Measurements from ENCODE around the gene RND1. TPM values are rescaled to one million over a fixed set of nuclear protein-coding genes. Genes with fewer than 3 reads are reported as not detected.
"Not testable (repeated sequence)": the region's sequence is repeated elsewhere in the genome, so short reads cannot be mapped to it uniquely, and the experiment has no call there.

Gene RND1
- total and polyA plus RNA-seq, 2 donors (not counting 1 experiment from before 2014, with no cell fraction given), result 0.08 to 0.17 TPM

- H3K27me3 ChIP-seq (ENCODE audit: control insufficient read depth, insufficient read depth, low read length), result peaks cover 13% of the 10 kb centered on the region
- H3K4me3 ChIP-seq (replicated peaks in 1 of 4; ENCODE audit: control extremely low read depth in 1 of 4, insufficient read depth in 1 of 4, low read depth in 3 of 4, low read length in 4 of 4), result no peak overlapping the region
- H4K20me1 ChIP-seq (ENCODE audit: control insufficient read depth, extremely low read depth, insufficient read depth, low read length), result no peaks in the 10 kb centered on the region
- H3K4me1 ChIP-seq (ENCODE audit: control insufficient read depth, extremely low read depth, insufficient read depth, low read length), result no peaks in the 10 kb centered on the region
- H3K27ac ChIP-seq (ENCODE audit: insufficient read depth, low read length), result no peak overlapping the region
- H2AFZ ChIP-seq (ENCODE audit: low read length), result no peak overlapping the region
- TF ChIP-seq EZH2 (IDR thresholded peaks at IDR 0.05; ENCODE audit: low read length, missing control alignments), result no peak
- no peak for TF ChIP-seq CTCF (conservative IDR thresholded peaks at IDR 0.05 in 1 of 2, IDR thresholded peaks at IDR 0.05 in 1 of 2; ENCODE audit: low read depth in 1 of 2, low read length in 2 of 2)
- H3K36me3 ChIP-seq (ENCODE audit: control insufficient read depth, insufficient read depth, low read length), result no peaks in the 10 kb centered on the region
- H3K4me2 ChIP-seq (ENCODE audit: extremely low read depth, insufficient read depth, low read length), result no peak overlapping the region
- H3K79me2 ChIP-seq (ENCODE audit: control insufficient read depth, insufficient read depth, low read length), result no peaks in the 10 kb centered on the region
- DNase-seq (ENCODE audit: low read depth in 2 of 2), result no peak
- no peak overlapping the region for H3K9ac ChIP-seq (ENCODE audit: insufficient read depth, low read length)
- H3K9me3 ChIP-seq (ENCODE audit: control insufficient read depth, insufficient read depth, low read depth, low read length), result no peaks in the 10 kb centered on the region
Measured at GRCh38 chr12:48858043-48858442, 7.6 kb downstream of the RND1 start.

GRCh38 chr12:48857278-48857994 is 8.2 kb downstream of the RND1 start:
- no peak overlapping the region for H3K9ac ChIP-seq (ENCODE audit: insufficient read depth, low read length)
- H3K9me3 ChIP-seq (ENCODE audit: control insufficient read depth, insufficient read depth, low read depth, low read length), result no peaks in the 10 kb centered on the region
- H3K4me1 ChIP-seq (ENCODE audit: control insufficient read depth, extremely low read depth, insufficient read depth, low read length), result peaks cover 5% of the 10 kb centered on the region
- DNase-seq (ENCODE audit: low read depth in 2 of 2), result no peak
- no peak overlapping the region for H2AFZ ChIP-seq (ENCODE audit: low read length)
- H3K4me2 ChIP-seq (ENCODE audit: extremely low read depth, insufficient read depth, low read length), result no peak overlapping the region
- H4K20me1 ChIP-seq (ENCODE audit: control insufficient read depth, extremely low read depth, insufficient read depth, low read length), result no peaks in the 10 kb centered on the region
- no peak overlapping the region for H3K27ac ChIP-seq (ENCODE audit: insufficient read depth, low read length)
- no peaks in the 10 kb centered on the region for H3K36me3 ChIP-seq (ENCODE audit: control insufficient read depth, insufficient read depth, low read length)
- peaks cover 7% of the 10 kb centered on the region for H3K27me3 ChIP-seq (ENCODE audit: control insufficient read depth, insufficient read depth, low read length)
- no peaks in the 10 kb centered on the region for H3K79me2 ChIP-seq (ENCODE audit: control insufficient read depth, insufficient read depth, low read length)
- TF ChIP-seq EZH2 (IDR thresholded peaks at IDR 0.05; ENCODE audit: low read length, missing control alignments) (no peak), CTCF (conservative IDR thresholded peaks at IDR 0.05 in 1 of 2, IDR thresholded peaks at IDR 0.05 in 1 of 2; ENCODE audit: low read depth in 1 of 2, low read length in 2 of 2) (no peak)
- no peak overlapping the region for H3K4me3 ChIP-seq (replicated peaks in 1 of 4; ENCODE audit: control extremely low read depth in 1 of 4, insufficient read depth in 1 of 4, low read depth in 3 of 4, low read length in 4 of 4)

GRCh38 chr12:48856379-48856778 is 9.3 kb downstream of the RND1 start:
- H3K9ac ChIP-seq (ENCODE audit: insufficient read depth, low read length), result no peak overlapping the region
- no peak overlapping the region for H3K27ac ChIP-seq (ENCODE audit: insufficient read depth, low read length)
- peaks cover 5% of the 10 kb centered on the region for H3K79me2 ChIP-seq (ENCODE audit: control insufficient read depth, insufficient read depth, low read length)
- peaks cover 5% of the 10 kb centered on the region for H3K4me1 ChIP-seq (ENCODE audit: control insufficient read depth, extremely low read depth, insufficient read depth, low read length)
- no peaks in the 10 kb centered on the region for H4K20me1 ChIP-seq (ENCODE audit: control insufficient read depth, extremely low read depth, insufficient read depth, low read length)
- H2AFZ ChIP-seq (ENCODE audit: low read length), result no peak overlapping the region
- no peaks in the 10 kb centered on the region for H3K36me3 ChIP-seq (ENCODE audit: control insufficient read depth, insufficient read depth, low read length)
- H3K9me3 ChIP-seq (ENCODE audit: control insufficient read depth, insufficient read depth, low read depth, low read length), result no peaks in the 10 kb centered on the region
- H3K4me3 ChIP-seq (replicated peaks in 1 of 4; ENCODE audit: control extremely low read depth in 1 of 4, insufficient read depth in 1 of 4, low read depth in 3 of 4, low read length in 4 of 4), result no peak overlapping the region
- DNase-seq (ENCODE audit: low read depth in 2 of 2), result no peak
- no peak for TF ChIP-seq EZH2 (IDR thresholded peaks at IDR 0.05; ENCODE audit: low read length, missing control alignments)
- no peak for TF ChIP-seq CTCF (conservative IDR thresholded peaks at IDR 0.05 in 1 of 2, IDR thresholded peaks at IDR 0.05 in 1 of 2; ENCODE audit: low read depth in 1 of 2, low read length in 2 of 2)
- no peak overlapping the region for H3K4me2 ChIP-seq (ENCODE audit: extremely low read depth, insufficient read depth, low read length)
- H3K27me3 ChIP-seq (ENCODE audit: control insufficient read depth, insufficient read depth, low read length), result peaks cover 6% of the 10 kb centered on the region

GRCh38 chr12:48854932-48855331 is 10.7 kb downstream of the RND1 start:
- not testable (repeated sequence) for H2AFZ ChIP-seq (ENCODE audit: low read length); H3K9me3 ChIP-seq (ENCODE audit: control insufficient read depth, insufficient read depth, low read depth, low read length); H3K36me3 ChIP-seq (ENCODE audit: control insufficient read depth, insufficient read depth, low read length); DNase-seq (ENCODE audit: low read depth in 2 of 2); H3K4me1 ChIP-seq (ENCODE audit: control insufficient read depth, extremely low read depth, insufficient read depth, low read length); H3K4me3 ChIP-seq (replicated peaks in 1 of 4; ENCODE audit: control extremely low read depth in 1 of 4, insufficient read depth in 1 of 4, low read depth in 3 of 4, low read length in 4 of 4); H3K27me3 ChIP-seq (ENCODE audit: control insufficient read depth, insufficient read depth, low read length); H3K4me2 ChIP-seq (ENCODE audit: extremely low read depth, insufficient read depth, low read length); H4K20me1 ChIP-seq (ENCODE audit: control insufficient read depth, extremely low read depth, insufficient read depth, low read length); H3K27ac ChIP-seq (ENCODE audit: insufficient read depth, low read length); H3K9ac ChIP-seq (ENCODE audit: insufficient read depth, low read length)
- peaks cover 20% of the 10 kb centered on the region for H3K79me2 ChIP-seq (ENCODE audit: control insufficient read depth, insufficient read depth, low read length)
